SK-N-SH treated with all-trans-retinoic acid at 6 μM for 48 hours (cell line): Measurements from ENCODE around the gene BBS9.

Experiments used
- ARNTL ChIP-seq: fragments of 450-650 bp; formaldehyde crosslinking; IDR thresholded peaks from 2 replicates; pipeline ENCODE4 v1.5.0; 2020; ENCODE audit warnings: low read depth, mild to moderate bottlenecking, moderate library complexity, borderline replicate concordance
- CREB5 ChIP-seq: fragments of 250-450 bp; sonication (Bioruptor Pico); IDR thresholded peaks from 2 replicates; pipeline ENCODE4 v1.5.1; 2020; ENCODE audit warnings: low read depth, mild to moderate bottlenecking, moderate library complexity
- ISL1 ChIP-seq: fragments of 250-450 bp; sonication (Bioruptor Pico); IDR thresholded peaks from 2 replicates; pipeline ENCODE4 v2.1.2; 2022; ENCODE audit warnings: mild to moderate bottlenecking, moderate library complexity
- PATZ1 ChIP-seq: fragments of 250-450 bp; sonication (Bioruptor Pico); IDR thresholded peaks from 2 replicates; pipeline ENCODE4 v1.8.0; 2020; ENCODE audit warnings: mild to moderate bottlenecking, moderate library complexity, borderline replicate concordance
- RARB ChIP-seq: fragments of 250-450 bp; sonication (Bioruptor Pico); IDR thresholded peaks from 2 replicates; pipeline ENCODE4 v1.8.0; 2021; ENCODE audit warnings: mild to moderate bottlenecking, moderate library complexity
- SNAI2 ChIP-seq: fragments of 250-450 bp; sonication (Bioruptor Pico); IDR thresholded peaks from 2 replicates; pipeline ENCODE4 v1.5.0; 2020; ENCODE audit warnings: mild to moderate bottlenecking, moderate library complexity
- ZFP3 ChIP-seq: fragments of 250-450 bp; sonication (Bioruptor Pico); IDR thresholded peaks from 2 replicates; pipeline ENCODE4 v1.5.0; 2020; ENCODE audit warnings: mild to moderate bottlenecking, moderate library complexity
- ZNF70 ChIP-seq: fragments of 450-650 bp; formaldehyde crosslinking; IDR thresholded peaks from 2 replicates; pipeline ENCODE4 v1.5.0; 2020; ENCODE audit warnings: mild to moderate bottlenecking, moderate library complexity

- TF ChIP-seq CREB5 (CRISPR knock-in tag), result no peak
- no peak for TF ChIP-seq ZNF70 (CRISPR knock-in tag)
- no peak for TF ChIP-seq PATZ1 (CRISPR knock-in tag)
- TF ChIP-seq ZFP3 (CRISPR knock-in tag), result no peak
- no peak for TF ChIP-seq SNAI2 (CRISPR knock-in tag)
- no peak for TF ChIP-seq ARNTL (CRISPR knock-in tag)
- TF ChIP-seq ISL1, result no peak
- TF ChIP-seq RARB, result no peak
Measured at GRCh38 chr7:33108554-33109004, 20.8 kb upstream of the BBS9 start.
